ENCODE results near the gene ZBED4. TPM values are rescaled to one million over a fixed set of nuclear protein-coding genes. Genes with fewer than 3 reads are reported as not detected.

ZBED4 gene
- total RNA-seq, 4 donors from 2014 or later = 19.9 to 30.7 (median 24.9) TPM

- peaks cover 7 to 21% of the 10 kb centered on the region in 2 donors for H3K9me3 ChIP-seq
- no peaks in the 10 kb centered on the region for H3K27me3 ChIP-seq
- peak; percentile 15 for TF ChIP-seq EP300 (IDR thresholded peaks at IDR 0.05; ENCODE audit: low read depth)
- TF ChIP-seq POLR2AphosphoS5 (IDR thresholded peaks at IDR 0.05) = no peak
- intact Hi-C loops (cut with DNase I; ENCODE audit: low total_unique reads) = no loop called here
- H3K4me3 ChIP-seq = no peak overlapping the region
- WGBS, 2 donors (ENCODE audit: low coverage in 1 of 2) = 89 to 92% methylated on average over 7 to 18 of the region's 18 CpGs
- in situ Hi-C loops (cut with MboI; ENCODE audit: low pct_ligation_motif_present in 1 of 4, low pct_unique_long_range_greater_than_20kb in 1 of 4, low sequenced_read_pairs in 3 of 4) = loop anchor here in 1 of 4 donors (25.0 kb wide), 1 partner anchor 95 kb away; the partner anchor contains the start of gene PIM3
- peaks cover 0 to 6% (median 0%) of the 10 kb centered on the region in 4 donors for H3K36me3 ChIP-seq
- no peak for DNase-seq
- H3K27ac ChIP-seq = peak overlapping the region in 2 of 4 donors; percentile 24 to 40
- H3K4me1 ChIP-seq = no peaks in the 10 kb centered on the region
Observed at GRCh38 chr22:49867303-49868265, 13.9 kb downstream of the ZBED4 start.

DNA sequence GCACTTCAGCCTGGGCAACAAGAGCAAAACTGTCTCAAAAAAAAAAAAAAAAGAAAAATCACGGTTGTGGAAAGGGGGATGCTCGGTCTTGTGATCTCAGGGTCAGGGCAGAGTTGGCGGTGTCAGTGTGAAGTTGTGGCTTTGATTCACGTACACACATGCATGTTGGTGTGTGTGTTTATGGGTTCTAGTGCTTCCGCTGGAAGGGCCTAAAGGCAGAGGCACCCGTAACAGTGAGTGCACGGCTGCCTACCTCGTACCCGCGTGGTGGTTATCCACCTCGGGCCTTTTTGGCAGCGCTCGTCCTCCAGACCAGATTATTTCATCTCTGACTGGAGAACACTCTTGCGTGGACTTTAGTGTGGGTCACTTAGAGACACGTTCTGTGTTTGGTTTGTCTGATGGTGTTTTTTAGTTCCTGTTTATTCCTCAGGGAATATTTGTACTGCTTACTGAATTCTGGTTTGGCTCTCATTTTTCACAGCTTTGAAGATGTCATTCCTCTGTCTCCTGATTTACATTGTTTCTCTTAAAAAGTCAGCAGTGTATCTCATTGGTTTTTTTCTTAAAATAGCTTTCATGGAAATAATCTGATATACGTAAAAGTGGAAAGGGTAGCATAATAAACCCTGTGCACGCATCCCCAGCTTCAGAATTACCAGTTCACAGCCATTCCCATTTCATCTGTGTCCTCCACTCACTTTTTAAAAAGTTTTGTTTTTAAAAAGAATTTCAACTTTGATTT lies 15.6 kb downstream of the ZBED4 start:
- no peaks in the 10 kb centered on the region for H3K27me3 ChIP-seq
- TF ChIP-seq POLR2A (IDR thresholded peaks at IDR 0.05) (no peak), POLR2AphosphoS5 (IDR thresholded peaks at IDR 0.05) (no peak), EP300 (IDR thresholded peaks at IDR 0.05; ENCODE audit: low read depth) (no peak)
- TF ChIP-seq, protein P1, sequence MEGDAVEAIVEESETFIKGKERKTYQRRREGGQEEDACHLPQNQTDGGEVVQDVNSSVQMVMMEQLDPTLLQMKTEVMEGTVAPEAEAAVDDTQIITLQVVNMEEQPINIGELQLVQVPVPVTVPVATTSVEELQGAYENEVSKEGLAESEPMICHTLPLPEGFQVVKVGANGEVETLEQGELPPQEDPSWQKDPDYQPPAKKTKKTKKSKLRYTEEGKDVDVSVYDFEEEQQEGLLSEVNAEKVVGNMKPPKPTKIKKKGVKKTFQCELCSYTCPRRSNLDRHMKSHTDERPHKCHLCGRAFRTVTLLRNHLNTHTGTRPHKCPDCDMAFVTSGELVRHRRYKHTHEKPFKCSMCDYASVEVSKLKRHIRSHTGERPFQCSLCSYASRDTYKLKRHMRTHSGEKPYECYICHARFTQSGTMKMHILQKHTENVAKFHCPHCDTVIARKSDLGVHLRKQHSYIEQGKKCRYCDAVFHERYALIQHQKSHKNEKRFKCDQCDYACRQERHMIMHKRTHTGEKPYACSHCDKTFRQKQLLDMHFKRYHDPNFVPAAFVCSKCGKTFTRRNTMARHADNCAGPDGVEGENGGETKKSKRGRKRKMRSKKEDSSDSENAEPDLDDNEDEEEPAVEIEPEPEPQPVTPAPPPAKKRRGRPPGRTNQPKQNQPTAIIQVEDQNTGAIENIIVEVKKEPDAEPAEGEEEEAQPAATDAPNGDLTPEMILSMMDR (IDR thresholded peaks at IDR 0.05) = no peak
- intact Hi-C loops (cut with DNase I; ENCODE audit: low total_unique reads) (no loop called here), in situ Hi-C loops (cut with MboI; ENCODE audit: low pct_ligation_motif_present in 1 of 4, low pct_unique_long_range_greater_than_20kb in 1 of 4, low sequenced_read_pairs in 3 of 4) (loop anchor here in 1 of 4 donors (25.0 kb wide), 1 partner anchor 93 kb away; the partner anchor contains the start of gene PIM3)
- DNase-seq = no peak
- WGBS, 2 donors (ENCODE audit: low coverage in 1 of 2) = 80 to 90% methylated on average over 5 to 17 of the region's 17 CpGs
- peaks cover 7 to 21% of the 10 kb centered on the region in 2 donors for H3K9me3 ChIP-seq
- H3K4me1 ChIP-seq = no peaks in the 10 kb centered on the region
- no peak overlapping the region for H3K27ac ChIP-seq
- H3K36me3 ChIP-seq = peaks cover 0 to 6% (median 0%) of the 10 kb centered on the region in 4 donors
- no peak overlapping the region for H3K4me3 ChIP-seq

DNA sequence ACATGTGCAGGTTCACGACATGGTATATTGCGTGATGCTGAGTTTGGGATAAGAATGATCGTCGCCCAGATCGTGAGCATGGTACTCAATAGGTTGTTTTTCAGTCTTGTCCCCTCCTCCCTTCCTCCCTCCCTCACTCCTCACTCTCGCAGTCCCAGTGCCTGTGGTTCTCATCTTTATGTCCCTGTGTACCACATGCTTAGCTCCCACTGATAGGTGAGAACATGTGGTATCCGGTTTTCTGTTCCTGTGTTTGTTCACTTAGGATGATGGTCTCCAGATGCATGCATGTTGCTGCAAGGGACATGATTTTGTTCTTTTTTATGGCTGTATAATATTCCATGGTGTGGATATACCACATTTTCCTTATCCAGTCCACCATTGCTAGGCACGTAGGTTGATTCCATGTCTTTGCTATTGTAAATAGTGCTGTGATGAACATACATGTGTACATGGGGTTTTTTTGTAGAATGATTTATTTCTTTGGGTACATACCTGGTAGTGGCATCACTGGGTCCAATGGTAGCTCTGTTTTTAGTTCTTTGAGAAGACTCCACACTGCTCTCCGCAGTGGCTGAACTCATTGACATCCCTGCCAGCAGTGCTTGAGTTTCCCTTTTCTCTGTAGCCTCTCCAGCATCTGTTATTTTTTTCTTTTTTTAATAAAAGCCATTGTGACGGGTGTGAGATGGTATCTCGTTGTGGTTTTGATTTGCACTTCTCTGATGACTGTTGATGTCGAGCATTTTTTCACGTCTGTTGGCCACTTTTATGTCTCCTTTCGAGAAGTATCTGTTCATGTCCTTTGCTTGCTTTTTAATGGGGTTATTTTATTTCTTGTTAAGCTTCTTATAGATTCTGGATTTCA lies 16.4 kb downstream of the ZBED4 start:
- H3K27ac ChIP-seq = no peak overlapping the region
- H3K4me3 ChIP-seq = no peak overlapping the region
- intact Hi-C loops (cut with DNase I; ENCODE audit: low total_unique reads) = no loop called here
- DNase-seq = no peak
- no peaks in the 10 kb centered on the region for H3K4me1 ChIP-seq
- 93 to 96% methylated on average over 12 to 14 of the region's 14 CpGs for WGBS, 2 donors (ENCODE audit: low coverage in 1 of 2)
- H3K27me3 ChIP-seq = no peaks in the 10 kb centered on the region
- in situ Hi-C loops (cut with MboI; ENCODE audit: low pct_ligation_motif_present in 1 of 4, low pct_unique_long_range_greater_than_20kb in 1 of 4, low sequenced_read_pairs in 3 of 4) = loop anchor here in 1 of 4 donors (25.0 kb wide), 1 partner anchor 92 kb away; the partner anchor contains the start of gene PIM3
- TF ChIP-seq POLR2A (IDR thresholded peaks at IDR 0.05) (no peak), EP300 (IDR thresholded peaks at IDR 0.05; ENCODE audit: low read depth) (no peak), POLR2AphosphoS5 (IDR thresholded peaks at IDR 0.05) (no peak)
- TF ChIP-seq, protein P1 (IDR thresholded peaks at IDR 0.05) = no peak
- peaks cover 7 to 18% of the 10 kb centered on the region in 2 donors for H3K9me3 ChIP-seq
- peaks cover 0 to 6% (median 0%) of the 10 kb centered on the region in 4 donors for H3K36me3 ChIP-seq

GRCh38 chr22:49871482-49871881 lies 17.8 kb downstream of the ZBED4 start:
- Histone ChIP-seq H3K27ac (no peak overlapping the region), H3K36me3 (peaks cover 0 to 6% (median 0%) of the 10 kb centered on the region in 4 donors), H3K9me3 (peaks cover 3 to 5% of the 10 kb centered on the region in 2 donors), H3K4me1 (no peaks in the 10 kb centered on the region), H3K4me3 (no peak overlapping the region), H3K27me3 (no peaks in the 10 kb centered on the region)
- whole genome bisulfite sequencing, 2 donors (ENCODE audit: low coverage in 1 of 2) = 94 to 100% methylated on average over 4 of the region's 4 CpGs
- in situ Hi-C loops (cut with MboI; ENCODE audit: low pct_ligation_motif_present in 1 of 4, low pct_unique_long_range_greater_than_20kb in 1 of 4, low sequenced_read_pairs in 3 of 4) (loop anchor here in 1 of 4 donors (25.0 kb wide), 1 partner anchor 91 kb away; the partner anchor contains the start of gene PIM3), intact Hi-C loops (cut with DNase I; ENCODE audit: low total_unique reads) (no loop called here)
- DNase-seq = no peak
- TF ChIP-seq POLR2A (IDR thresholded peaks at IDR 0.05) (no peak), POLR2AphosphoS5 (IDR thresholded peaks at IDR 0.05) (no peak), EP300 (IDR thresholded peaks at IDR 0.05; ENCODE audit: low read depth) (no peak)
- TF ChIP-seq, protein P1 (IDR thresholded peaks at IDR 0.05) = no peak

Measured in transverse colon (tissue), 4 donors.